ENCODE data around the gene CCDC86.
"Not testable (repeated sequence)": the region's sequence is repeated elsewhere in the genome, so short reads cannot be mapped to it uniquely, and the experiment has no call there.

The CCDC86 gene, protein sequence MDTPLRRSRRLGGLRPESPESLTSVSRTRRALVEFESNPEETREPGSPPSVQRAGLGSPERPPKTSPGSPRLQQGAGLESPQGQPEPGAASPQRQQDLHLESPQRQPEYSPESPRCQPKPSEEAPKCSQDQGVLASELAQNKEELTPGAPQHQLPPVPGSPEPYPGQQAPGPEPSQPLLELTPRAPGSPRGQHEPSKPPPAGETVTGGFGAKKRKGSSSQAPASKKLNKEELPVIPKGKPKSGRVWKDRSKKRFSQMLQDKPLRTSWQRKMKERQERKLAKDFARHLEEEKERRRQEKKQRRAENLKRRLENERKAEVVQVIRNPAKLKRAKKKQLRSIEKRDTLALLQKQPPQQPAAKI

DNA sequence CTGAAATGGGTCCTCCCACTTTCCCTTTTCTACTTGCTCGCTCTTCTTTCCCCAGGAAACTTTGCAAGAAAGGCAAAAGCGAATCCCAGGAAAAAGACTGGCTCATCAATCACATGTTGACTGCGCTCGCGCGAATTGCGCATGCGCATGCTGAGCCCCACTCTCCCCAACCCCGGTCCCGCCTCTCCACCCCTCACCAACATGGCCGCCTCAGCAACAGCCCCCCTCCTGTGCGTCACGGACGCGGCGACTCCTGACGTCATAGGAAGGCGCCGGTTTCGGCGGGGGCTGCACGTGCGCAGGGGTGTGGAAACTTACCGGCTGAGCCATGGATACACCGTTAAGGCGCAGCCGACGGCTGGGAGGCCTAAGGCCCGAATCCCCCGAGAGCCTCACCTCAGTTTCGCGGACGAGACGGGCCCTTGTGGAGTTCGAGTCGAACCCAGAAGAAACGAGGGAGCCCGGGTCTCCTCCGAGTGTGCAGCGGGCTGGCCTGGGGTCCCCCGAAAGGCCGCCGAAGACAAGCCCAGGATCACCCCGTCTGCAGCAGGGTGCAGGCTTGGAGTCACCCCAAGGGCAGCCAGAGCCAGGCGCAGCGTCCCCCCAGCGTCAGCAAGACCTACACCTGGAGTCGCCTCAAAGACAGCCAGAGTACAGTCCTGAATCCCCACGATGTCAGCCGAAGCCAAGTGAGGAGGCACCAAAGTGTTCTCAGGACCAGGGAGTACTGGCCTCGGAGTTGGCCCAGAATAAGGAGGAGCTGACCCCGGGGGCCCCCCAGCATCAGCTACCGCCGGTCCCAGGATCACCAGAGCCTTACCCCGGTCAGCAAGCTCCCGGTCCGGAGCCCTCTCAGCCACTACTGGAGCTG is at the start of gene CCDC86:
CCDC86 (plus strand) TSS at position 317 of the 871 bp plus-strand sequence; CDS start at position 329, 12 bp downstream.
- DNase-seq, result peak; percentile 97

DNA sequence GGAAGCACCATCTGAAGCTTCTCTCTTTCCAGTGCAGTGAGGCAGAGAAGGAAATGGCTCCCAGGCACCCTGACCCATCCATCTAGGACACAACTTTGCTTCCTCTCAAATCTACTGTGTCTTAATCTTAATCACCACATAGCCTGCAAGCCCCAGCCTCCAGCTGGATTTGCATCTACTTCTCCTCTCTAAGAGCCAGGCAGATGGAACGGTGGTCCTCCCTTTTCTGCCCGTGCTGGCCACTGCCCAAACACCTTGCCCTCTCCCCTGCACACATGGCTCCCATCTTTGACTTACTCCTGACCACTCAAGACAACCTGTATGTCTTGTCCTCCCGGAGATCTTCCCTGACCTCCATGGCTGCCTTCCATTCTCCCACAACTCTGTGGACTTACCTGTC is 49.4 kb upstream of the CCDC86 start:
- DNase-seq, result no peak

DNA sequence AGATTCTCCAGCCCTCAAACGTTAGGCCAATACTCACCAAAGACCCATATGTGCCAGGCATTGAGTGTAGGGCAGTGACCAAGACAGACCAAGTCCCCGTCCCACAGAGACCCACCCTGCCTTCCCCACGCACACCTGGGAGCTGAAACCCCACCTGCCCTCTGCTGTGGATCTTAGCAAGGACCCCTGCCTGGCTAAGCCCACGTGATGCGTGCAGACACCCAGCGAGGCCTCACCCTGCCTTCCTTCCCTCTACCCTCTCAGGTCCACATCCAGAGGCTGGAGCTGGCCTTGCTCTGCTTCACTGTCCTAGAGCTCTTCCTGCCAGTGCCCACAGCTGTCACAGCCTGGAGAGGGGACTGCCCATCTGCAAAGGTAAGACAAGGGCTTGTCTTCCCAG is 46.6 kb upstream of the CCDC86 start:
- DNase-seq, result no peak

DNA sequence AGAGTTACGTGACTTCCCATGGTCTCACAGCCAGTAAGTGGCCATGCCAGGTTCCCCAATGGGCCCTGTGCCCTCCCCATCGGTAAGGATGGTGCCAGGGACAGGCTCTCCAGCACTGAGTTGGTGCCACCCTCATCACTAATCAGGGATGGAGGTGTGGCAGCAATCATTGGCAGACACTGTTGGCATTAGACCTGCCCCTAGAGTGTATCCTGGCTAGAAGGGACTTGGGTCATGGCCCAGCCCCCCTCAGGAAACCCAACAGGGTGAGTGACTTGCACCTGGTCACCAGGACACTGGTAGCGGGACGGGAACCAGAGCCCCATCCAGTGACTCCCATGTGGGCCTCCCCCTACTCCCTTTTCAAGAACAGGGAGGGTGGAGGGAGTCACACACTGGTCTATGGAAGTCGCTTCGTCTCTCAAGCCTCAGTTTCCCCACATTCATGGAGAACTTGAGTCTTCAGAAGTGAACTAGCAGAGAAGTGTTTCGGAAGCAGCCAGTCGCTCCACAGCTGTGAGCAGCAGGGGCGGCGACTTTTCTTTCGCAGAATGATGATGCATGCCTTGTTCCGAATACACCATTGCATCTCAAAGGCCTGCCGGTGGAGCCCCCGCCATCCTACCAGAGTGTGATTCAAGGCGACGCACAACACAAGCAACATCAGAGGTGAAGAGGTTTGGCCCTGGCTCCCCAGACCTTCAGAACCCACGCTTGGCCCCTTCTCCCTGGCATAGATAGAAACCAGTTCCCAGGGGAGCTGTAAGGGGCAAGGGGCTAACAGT is 43.9 kb upstream of the CCDC86 start:
- DNase-seq, result no peak

DNA sequence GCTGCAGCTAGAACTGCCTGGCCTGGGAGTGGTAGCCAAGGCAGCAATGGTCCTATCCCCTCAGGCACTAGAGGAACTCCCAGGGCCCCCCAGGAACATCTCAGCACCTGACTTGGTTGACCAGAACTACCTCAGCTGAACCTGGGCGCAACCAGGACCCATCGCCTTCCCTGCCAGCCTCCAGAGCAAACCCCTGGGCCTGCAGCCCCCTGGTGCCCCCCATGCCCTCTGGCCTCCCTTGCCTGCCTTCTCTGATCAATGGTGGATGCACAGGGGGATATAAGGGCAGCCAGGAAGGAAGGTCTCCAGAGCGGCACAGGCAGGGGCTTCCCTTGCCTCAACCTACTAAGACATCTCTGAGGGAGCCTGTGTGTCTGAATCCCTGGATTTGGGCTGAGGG is 43.3 kb upstream of the CCDC86 start:
- DNase-seq, result no peak

DNA sequence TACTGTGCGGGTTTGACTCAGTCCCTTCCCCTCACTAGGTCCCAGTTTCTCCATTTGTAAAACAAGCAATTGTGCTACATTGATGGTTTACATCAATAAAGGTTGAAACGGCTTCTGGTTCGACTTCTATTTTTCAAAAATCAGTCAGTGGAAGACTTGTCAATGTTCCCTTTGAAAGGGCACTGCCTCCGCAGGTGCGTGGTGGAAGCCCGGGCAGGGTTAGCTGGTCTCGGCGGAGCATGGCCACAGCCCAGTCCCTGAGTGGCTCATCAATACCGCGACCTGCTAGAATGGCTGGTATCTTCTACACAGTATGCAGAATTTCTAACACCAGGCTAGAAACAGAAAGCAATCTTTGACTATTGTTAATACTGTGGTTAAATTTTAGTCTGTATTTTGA is 40.7 kb upstream of the CCDC86 start:
- no peak for DNase-seq

DNA sequence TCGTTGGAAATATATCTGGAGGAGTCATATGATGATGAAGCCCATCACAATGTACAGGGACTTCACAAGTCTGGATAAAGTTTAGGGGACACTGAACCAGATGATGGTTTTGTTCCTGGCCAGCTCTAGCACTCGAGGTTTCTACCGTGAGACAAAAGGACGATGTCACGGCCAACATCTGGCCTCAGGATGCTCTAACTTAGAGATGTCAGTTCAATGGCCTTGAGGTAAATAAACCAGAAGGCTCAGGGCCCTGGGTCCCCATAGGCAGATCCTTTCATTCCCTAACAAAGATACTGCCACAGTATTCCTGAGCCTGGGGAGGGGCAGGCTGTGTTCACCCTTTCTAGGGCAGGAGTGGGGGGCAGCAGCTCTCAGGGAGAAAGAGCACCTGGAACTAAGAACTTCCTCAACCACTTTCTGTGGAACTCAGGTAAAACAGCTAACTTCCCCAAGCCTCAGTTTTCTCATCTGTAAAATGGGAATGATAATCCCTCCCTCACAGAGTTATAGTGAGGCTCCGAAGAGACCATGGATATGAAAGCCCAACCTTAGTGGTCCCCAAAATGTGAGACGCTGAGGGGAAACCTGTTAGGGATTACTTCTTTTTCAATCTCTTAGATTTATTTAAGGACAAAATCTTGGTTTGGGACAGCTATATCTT is 38.5 kb upstream of the CCDC86 start:
- no peak for DNase-seq

DNA sequence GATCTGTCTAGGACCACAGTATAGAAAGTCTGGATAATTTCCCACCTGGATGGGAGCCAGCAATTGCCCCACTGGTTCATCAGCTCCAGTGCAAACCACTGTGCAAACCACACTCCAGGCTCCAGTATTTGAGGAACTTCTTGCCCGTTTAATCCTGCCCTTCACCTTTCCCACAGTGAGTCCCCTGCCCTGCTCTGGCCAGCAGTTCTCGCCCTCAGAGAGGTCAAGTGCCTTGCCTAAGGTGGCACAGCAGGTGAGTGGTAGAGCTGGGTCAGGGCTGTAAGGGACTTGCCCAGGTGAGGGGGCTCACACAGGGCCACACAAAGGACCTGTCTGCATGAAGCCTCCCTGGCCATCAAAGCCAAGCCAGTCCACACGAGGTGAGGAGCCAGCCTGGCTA is 32.7 kb upstream of the CCDC86 start:
- DNase-seq, result no peak

DNA sequence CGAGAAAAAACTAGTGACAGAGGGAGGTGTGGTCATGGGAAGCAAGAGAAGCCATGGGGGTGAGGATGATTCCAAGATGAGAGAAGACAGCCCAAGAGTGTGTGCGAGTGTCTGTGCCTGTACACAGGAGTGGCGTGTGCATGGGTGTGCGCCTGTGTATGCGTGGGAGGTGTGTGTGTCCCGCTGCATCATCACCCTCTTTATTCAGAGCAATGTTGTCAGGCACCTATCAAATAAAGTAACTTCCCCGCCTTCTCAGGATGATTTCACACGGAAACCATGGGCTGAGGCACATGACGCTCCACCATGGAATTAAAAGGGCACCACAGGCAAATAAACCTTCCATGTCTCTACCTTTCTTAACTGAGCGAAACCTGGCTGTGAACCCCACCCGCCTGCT is 32.2 kb upstream of the CCDC86 start:
- DNase-seq, result no peak

DNA sequence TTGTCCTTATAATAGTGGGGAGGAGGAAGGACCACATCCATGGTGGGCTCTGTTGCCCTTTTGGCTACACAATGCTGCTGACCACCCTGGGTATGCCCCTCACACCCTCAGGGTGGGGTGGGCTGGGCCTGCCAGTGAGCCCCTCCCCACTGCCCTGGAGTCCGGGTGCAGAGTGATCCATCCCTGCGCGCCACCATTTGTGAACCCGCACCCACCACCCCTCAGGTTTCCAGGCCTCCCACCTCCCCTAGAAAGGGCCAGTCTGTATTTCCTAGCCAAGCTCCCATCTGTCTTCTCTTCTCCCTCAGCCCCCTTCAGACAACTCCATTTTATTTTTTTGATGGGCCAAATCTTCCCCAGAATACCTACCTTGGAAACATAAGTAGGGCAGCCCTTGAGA is 31.8 kb upstream of the CCDC86 start:
- DNase-seq, result no peak

DNA sequence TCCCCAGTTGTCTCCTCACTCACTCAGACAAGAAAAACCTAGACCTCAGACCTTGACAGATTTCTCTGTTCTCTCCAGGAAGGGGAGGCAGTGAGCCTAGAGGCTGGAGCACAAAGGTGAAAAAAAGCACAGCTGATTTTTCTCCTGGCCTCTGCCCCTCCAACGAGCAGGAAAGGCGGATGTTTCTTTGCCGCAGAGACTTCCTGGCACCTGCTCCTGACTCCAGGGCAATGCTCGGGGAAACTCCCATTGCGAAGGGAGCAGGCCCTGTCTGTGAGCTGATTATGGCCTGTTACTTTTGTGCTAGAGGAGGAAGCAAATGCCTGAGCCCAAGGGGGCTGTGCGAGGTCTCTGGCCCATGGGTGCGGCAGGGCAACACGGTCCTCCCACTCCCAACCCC is 31.3 kb upstream of the CCDC86 start:
- no peak for DNase-seq

DNA sequence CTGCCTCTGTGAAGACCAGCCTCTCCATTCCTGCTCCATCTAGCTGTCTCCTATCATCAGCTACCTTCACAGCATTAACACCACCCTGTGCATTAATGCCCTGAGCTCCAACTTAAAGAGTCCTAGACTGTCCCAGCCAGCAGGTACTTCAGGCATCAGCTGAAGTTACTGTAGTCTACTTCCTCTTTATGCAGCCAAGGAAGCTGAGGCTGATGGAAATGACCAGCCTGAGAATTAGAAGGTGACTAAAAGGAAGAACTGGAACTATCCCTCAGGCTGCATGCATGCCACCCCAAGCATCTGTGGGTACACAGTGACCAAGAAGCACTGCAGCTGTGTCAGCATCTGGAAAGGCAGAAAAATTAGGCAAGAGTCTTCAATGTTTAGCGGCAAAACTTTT is 28.6 kb upstream of the CCDC86 start:
- peak; percentile 13 for DNase-seq

DNA sequence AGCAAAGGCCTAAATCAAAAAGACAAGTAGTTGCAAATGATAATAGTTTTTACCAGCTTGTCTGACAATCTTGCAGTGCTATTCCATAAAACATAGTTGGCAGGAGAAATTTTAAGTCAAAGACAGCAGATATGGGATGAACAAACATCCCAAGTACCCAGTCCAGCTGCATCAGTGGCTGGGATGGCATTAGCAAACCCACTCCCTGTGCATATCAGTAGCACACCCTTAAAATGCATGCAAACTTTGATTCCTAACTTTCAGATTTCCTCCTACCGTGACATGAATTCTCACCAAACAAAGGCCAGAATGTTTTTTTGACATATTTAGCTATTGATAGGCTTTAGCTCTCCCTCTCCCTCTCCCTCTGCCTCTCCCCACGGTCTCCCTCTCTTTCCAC is 27.8 kb upstream of the CCDC86 start:
- DNase-seq, result no peak

DNA sequence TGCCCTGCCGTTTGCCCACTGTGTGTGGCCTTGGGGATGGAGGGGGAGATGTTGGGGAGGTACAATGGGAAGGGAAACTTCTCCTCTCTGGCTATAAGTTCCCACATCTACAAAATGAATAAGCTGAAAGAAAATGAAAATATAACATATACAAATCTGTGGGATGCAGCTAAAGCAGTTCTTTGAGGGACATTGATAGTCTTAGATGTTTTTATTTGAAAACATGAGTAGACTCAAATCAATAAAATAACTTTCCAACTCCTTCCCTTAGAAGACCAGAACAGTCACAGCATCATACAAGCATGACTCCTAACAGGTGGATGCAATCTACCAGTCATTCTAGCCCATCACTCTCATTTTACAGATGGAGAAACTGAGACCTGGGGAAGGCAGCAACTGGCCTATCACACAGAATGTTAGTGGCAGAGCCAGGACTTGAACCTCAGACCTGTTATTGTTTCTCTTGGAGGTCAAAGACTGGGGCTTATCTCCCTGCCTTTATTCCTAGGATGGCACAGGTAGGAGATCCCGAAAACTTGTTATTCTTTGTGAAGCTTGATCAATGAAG is 25.2 kb upstream of the CCDC86 start:
- DNase-seq, result no peak

DNA sequence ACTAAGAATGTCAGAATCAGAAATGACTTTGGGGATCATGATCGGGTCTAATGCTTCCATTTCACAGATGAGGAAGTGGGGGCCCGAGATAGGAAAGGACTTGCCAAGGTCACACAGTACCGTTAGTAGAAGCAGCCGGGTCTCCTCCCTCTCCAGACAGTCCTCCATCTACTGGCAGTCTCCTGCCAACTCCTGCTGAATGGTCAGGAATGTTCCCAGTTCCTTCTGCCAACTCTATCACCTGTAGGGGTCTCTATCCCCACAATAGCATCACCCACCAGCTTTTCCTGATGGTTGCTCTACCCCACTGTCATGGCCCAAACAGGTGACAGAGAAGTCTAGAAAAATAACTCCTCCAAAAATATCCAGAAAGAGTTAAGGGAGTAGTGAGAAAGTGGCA is 23.9 kb upstream of the CCDC86 start:
- DNase-seq, result no peak

DNA sequence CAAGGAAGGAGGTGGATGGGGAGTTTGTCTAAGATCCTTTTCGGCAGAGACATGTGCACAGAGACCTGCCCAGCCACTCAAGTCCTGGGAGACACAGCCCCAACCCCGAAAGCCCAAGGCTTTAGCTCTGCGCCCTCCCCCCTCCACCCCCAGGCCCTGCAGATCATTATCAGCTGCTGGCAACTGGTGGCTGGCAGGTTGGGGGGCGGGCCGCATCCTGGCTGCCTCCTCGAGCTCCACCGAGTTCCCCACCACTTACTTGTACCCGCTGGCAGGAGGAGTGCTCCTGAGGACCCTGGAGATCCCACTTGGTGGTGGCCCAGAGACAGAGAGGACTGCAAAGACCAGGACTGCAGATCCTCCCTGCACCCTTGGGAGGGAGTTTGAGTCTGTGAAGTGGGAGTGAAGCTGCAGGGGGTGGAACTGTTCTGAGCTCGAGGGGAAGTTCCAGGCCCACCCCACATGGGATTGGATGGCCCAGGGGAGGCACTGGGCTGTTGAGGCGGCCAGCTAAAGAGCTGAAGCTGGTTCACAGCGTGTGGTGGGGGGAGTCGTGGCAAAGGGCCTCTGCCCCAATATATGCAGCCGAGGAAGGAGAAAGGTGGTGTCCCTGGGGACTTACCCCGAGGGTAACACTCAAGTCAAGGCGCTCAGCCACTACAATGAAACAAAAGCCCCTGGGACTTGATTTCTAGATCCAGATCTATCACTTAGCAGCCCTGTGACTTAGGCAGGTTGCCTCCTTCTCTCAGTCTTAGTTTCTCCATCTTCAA is 19.9 kb upstream of the CCDC86 start:
- no peak for DNase-seq

DNA sequence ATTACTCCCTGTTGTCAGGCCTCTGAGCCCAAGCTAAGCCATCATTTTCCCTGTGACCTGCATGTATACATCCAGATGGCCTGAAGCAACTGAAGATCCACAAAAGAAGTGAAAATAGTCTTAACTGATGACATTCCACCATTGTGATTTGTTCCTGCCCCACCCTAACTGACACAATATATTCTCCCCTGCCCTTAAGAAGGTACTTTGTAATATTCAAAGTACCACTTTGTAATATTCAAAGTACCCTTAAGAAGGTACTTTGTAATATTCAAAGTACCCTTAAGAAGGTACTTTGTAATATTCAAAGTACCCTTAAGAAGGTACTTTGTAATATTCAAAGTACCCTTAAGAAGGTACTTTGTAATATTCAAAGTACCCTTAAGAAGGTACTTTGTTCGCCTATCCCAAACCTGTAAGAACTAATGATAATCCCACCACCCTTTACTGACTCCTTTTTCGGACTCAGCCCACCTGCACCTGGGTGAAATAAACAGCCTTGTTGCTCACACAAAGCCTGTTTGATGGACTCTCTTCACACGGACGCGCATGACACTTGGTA is 18.1 kb upstream of the CCDC86 start:
- not testable (repeated sequence) for DNase-seq

DNA sequence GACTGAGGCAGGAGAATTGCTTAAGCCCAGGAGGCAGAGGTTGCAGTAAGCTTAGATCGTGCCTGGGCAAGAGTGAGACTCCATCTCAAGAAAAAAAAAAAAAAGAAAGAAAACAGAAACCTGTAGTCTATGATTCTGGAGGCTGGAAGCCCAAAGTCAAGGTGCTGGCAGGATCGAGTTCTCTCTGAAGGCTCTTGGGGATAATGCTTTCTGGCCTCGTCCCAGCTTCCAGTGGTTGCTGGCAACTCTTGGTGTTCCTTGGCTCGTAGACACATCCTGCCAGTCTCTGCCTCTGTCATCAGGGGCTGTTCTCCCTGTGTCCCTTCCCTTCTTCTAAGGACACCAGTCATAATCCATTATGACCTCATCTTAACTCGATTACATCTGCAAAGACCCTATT is 16.8 kb upstream of the CCDC86 start:
- DNase-seq, result no peak

DNA sequence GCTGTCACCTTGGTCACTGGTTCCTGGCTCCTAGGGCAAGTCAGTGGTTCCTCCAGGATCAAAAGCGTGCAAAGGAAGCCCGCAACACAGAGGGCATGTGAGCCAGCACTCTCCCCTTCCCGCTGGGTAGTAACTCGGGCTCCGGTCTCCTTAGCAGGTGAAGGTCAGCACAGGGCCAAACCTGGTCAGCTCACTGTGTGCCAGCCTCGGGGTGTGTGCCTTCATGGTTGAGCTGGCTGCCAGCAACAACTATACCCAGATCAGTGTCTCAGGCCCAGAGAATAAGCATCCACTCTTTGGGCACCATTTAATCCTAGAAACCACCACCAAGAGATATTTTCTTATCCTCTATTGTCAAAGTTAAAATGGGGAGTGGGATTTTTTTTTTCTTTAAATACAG is 16.1 kb upstream of the CCDC86 start:
- no peak for DNase-seq

DNA sequence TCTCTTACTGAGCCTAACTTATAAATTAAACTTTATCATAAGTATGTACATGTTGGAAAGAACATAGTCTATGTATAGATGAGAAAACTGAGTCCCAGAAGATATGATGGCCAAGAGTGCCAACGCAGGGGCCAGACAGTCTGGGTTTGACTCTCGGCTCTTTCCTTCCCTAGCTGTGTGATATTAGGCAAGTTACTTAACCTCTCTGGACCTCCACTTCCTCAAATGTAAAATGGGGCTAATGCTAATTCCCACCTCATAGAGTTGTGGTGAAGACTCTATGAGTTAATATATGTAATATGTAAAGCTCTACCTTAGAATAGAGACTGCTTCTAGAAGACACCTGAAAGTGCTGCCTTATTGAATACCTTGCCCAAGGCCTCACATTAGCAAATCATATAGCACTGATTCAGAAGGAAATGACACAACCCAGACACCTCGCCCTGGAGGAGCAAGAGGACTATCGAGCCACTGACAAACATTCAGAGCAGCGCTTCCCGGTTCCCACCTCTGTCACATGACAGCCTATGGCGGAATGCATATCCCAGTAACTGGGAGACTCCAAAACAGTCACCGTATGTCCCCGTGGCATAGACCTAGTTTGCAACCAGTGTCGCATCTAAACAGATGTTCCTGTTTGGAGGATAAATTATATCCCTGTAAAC is 11.3 kb upstream of the CCDC86 start:
- no peak for DNase-seq

DNA sequence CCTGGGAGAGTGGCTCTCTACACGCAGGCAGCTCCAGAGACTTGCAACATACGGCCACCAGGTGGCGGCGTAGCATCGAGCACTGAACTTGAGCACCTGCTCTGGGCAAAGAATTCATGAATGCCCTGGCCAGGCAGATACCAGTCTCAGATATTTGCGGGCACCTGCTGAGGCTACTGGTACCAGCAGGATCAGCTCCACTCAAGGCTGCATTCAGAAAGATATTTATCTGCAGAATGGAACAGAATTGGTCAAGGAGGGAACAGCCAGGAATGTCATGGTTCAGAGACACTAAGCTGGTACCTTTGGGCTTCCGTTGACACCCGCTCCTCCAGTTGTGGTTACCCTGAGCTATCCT is 10.8 kb upstream of the CCDC86 start:
- peak; percentile 87 for DNase-seq

Measured in suppressor macrophage treated with lipopolysaccharide for 4 hours (primary cell).